ENCODE results near the gene GPR63.

The GPR63 gene

GRCh38 chr6:96786336-96786735, 50.9 kb downstream of the GPR63 start:
- Histone ChIP-seq H3K27ac (ENCODE audit: low read length) (no peak overlapping the region), H3K4me2 (ENCODE audit: low read depth, low read length) (no peak overlapping the region), H2AFZ (ENCODE audit: low read length) (no peak overlapping the region), H3K36me3 (replicated peaks; ENCODE audit: insufficient read depth, low read length) (no peaks in the 10 kb centered on the region), H4K20me1 (ENCODE audit: insufficient read depth, low read length) (no peaks in the 10 kb centered on the region), H3K4me3 (ENCODE audit: low read length) (no peak overlapping the region), H3F3A (ENCODE audit: insufficient read depth, low read length) (no peaks in the 10 kb centered on the region), H3K4me1 (ENCODE audit: low read length) (0 out of 2 replicates have a peak, but pooled peaks cover 2% of the 10 kb centered on the region), H3K9me3 (replicated peaks; ENCODE audit: insufficient read depth, low read length) (no peaks in the 10 kb centered on the region), H3K9ac (ENCODE audit: low read length) (no peak overlapping the region), H3K9me2 (replicated peaks; ENCODE audit: insufficient read depth, low read length) (no peaks in the 10 kb centered on the region), H3K27me3 (replicated peaks; ENCODE audit: insufficient read depth, low read length) (no peaks in the 10 kb centered on the region), H3K79me2 (ENCODE audit: low read length) (no peaks in the 10 kb centered on the region)
- TF ChIP-seq CTCF (IDR thresholded peaks at IDR 0.05; ENCODE audit: low read length) (no peak), EZH2 (optimal IDR thresholded peaks at IDR 0.05; ENCODE audit: low read depth, low read length) (no peak), EZH2phosphoT487 (IDR thresholded peaks at IDR 0.05; ENCODE audit: low read length) (no peak)
- no peak for DNase-seq

GRCh38 chr6:96784650-96785049, 52.6 kb downstream of the GPR63 start:
- no peaks in the 10 kb centered on the region for H4K20me1 ChIP-seq (ENCODE audit: insufficient read depth, low read length)
- H2AFZ ChIP-seq (ENCODE audit: low read length), result no peak overlapping the region
- no peak for TF ChIP-seq EZH2phosphoT487 (IDR thresholded peaks at IDR 0.05; ENCODE audit: low read length)
- no peak for TF ChIP-seq CTCF (IDR thresholded peaks at IDR 0.05; ENCODE audit: low read length)
- no peak for TF ChIP-seq EZH2 (optimal IDR thresholded peaks at IDR 0.05; ENCODE audit: low read depth, low read length)
- no peaks in the 10 kb centered on the region for H3K9me3 ChIP-seq (replicated peaks; ENCODE audit: insufficient read depth, low read length)
- H3K4me3 ChIP-seq (ENCODE audit: low read length), result no peak overlapping the region
- H3F3A ChIP-seq (ENCODE audit: insufficient read depth, low read length), result no peaks in the 10 kb centered on the region
- DNase-seq, result no peak
- H3K9me2 ChIP-seq (replicated peaks; ENCODE audit: insufficient read depth, low read length), result no peaks in the 10 kb centered on the region
- H3K4me1 ChIP-seq (ENCODE audit: low read length), result 0 out of 2 replicates have a peak, but pooled peaks cover 2% of the 10 kb centered on the region
- no peaks in the 10 kb centered on the region for H3K79me2 ChIP-seq (ENCODE audit: low read length)
- no peak overlapping the region for H3K27ac ChIP-seq (ENCODE audit: low read length)
- no peaks in the 10 kb centered on the region for H3K36me3 ChIP-seq (replicated peaks; ENCODE audit: insufficient read depth, low read length)
- no peaks in the 10 kb centered on the region for H3K27me3 ChIP-seq (replicated peaks; ENCODE audit: insufficient read depth, low read length)
- no peak overlapping the region for H3K4me2 ChIP-seq (ENCODE audit: low read depth, low read length)
- H3K9ac ChIP-seq (ENCODE audit: low read length), result no peak overlapping the region

DNA sequence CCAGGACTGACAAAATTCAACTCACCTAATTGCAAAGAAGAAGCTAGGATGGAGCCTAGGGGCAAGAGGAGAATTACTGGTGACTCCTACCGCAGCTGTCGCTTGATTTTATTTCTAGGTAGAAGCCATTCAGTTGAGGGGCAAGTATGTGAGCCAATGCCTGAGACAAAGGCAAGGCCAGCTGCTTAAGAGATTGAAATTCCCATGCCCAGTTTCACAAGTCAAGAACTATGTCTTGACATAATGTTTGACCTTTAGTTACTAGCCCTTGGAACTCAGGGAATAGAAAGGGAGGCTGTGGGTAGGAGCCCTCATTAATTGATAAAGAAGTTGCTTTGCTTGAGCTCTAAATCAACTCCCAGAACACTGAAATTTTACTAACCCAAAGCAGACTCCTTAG, 54.0 kb downstream of the GPR63 start:
- DNase-seq, result no peak
- Histone ChIP-seq H3K27me3 (replicated peaks; ENCODE audit: insufficient read depth, low read length) (no peaks in the 10 kb centered on the region), H3K27ac (ENCODE audit: low read length) (no peak overlapping the region), H3K36me3 (replicated peaks; ENCODE audit: insufficient read depth, low read length) (no peaks in the 10 kb centered on the region), H3F3A (ENCODE audit: insufficient read depth, low read length) (no peaks in the 10 kb centered on the region), H3K79me2 (ENCODE audit: low read length) (no peaks in the 10 kb centered on the region), H4K20me1 (ENCODE audit: insufficient read depth, low read length) (no peaks in the 10 kb centered on the region), H3K4me2 (ENCODE audit: low read depth, low read length) (no peak overlapping the region), H3K9ac (ENCODE audit: low read length) (no peak overlapping the region), H3K9me2 (replicated peaks; ENCODE audit: insufficient read depth, low read length) (no peaks in the 10 kb centered on the region), H3K9me3 (replicated peaks; ENCODE audit: insufficient read depth, low read length) (no peaks in the 10 kb centered on the region), H2AFZ (ENCODE audit: low read length) (no peak overlapping the region), H3K4me1 (ENCODE audit: low read length) (0 out of 2 replicates have a peak, but pooled peaks cover 2% of the 10 kb centered on the region), H3K4me3 (ENCODE audit: low read length) (no peak overlapping the region)
- TF ChIP-seq EZH2 (optimal IDR thresholded peaks at IDR 0.05; ENCODE audit: low read depth, low read length) (no peak), CTCF (IDR thresholded peaks at IDR 0.05; ENCODE audit: low read length) (no peak), EZH2phosphoT487 (IDR thresholded peaks at IDR 0.05; ENCODE audit: low read length) (no peak)
